Ishikawa (cell line): ENCODE measurements around the gene STK36.

Experiments used
- CEBPB ChIP-seq: IDR thresholded peaks from 2 replicates; pipeline ENCODE4 v1.6.1; 2012
- CREB1 ChIP-seq: IDR thresholded peaks from 2 replicates; pipeline ENCODE4 v1.6.1; 2012; ENCODE audit warnings: low read depth
- EGR1 ChIP-seq: IDR thresholded peaks from 2 replicates; pipeline ENCODE4 v1.6.1; 2012
- EP300 ChIP-seq: IDR thresholded peaks from 2 replicates; pipeline ENCODE4 v1.6.1; 2012; ENCODE audit warnings: borderline replicate concordance
- FOXM1 ChIP-seq: IDR thresholded peaks from 2 replicates; pipeline ENCODE4 v1.6.1; 2012; ENCODE audit warnings: low read depth, borderline replicate concordance
- NFIC ChIP-seq: IDR thresholded peaks from 2 replicates; pipeline ENCODE4 v1.6.1; 2012
- RAD21 ChIP-seq: IDR thresholded peaks from 2 replicates; pipeline ENCODE4 v1.6.1; 2012; ENCODE audit warnings: low read depth
- TAF1 ChIP-seq: IDR thresholded peaks from 2 replicates; pipeline ENCODE4 v1.6.1; 2012; ENCODE audit warnings: low read depth, mild to moderate bottlenecking
- TCF12 ChIP-seq: IDR thresholded peaks from 2 replicates; pipeline ENCODE4 v1.6.1; 2012; ENCODE audit warnings: low read depth
- TEAD4 ChIP-seq: IDR thresholded peaks from 2 replicates; pipeline ENCODE4 v1.6.1; 2012
- YY1 ChIP-seq: IDR thresholded peaks from 2 replicates; pipeline ENCODE4 v1.6.1; 2012; ENCODE audit warnings: low read depth
- ZBTB7A ChIP-seq: IDR thresholded peaks from 2 replicates; pipeline ENCODE4 v1.6.1; 2012; ENCODE audit warnings: low read depth
- TF ChIP-seq, protein P1 (sequence below): IDR thresholded peaks from 2 replicates; pipeline ENCODE4 v1.6.1; 2012; ENCODE audit warnings: low read depth, mild to moderate bottlenecking
- TF ChIP-seq, protein P2 (sequence below): IDR thresholded peaks from 2 replicates; pipeline ENCODE4 v1.6.1; 2012
- TF ChIP-seq, protein P3 (sequence below): IDR thresholded peaks from 2 replicates; pipeline ENCODE4 v1.6.1; 2012

Gene STK36

DNA sequence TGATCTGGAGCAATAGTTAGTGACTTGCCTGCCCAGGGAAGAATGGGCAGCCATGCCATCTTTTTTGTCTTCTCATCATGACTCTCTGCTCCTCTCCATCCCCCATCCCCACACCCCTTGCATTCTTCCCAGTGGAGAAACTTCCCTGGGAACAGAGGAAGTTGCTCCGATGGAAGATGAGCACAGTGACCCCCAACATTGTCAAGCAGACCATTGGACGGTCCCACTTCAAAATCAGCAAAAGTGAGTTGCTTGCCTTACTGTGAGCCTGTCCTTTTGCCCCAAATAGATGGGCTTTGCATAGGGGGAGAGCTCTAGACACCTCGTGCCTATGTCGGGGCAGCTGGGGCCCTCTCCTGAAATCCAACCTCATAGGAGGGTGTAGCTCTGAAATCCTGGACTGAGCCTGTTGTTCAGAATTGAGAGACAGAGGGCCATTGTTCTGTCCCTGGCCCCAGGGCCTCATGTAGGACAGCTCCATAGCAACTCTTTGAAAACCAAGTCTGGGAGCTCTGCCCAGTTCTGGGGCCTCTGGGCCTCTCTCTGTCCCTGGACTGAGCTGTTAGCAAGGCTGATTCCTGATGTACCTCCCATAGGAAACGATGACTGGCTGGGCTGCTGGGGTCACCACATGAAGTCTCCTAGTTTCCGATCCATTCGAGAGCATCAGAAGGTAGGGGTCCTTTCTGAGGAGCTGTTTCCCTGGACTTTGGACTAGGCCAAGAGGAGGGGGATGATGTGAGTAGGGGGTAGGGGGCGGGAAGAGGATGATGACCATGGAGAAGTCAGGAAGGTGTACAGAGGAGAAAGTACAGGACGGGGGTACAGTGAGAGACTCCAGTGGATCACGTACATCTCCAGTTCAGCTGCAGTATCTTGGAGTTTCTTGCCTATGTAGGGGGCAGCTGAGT, 73.9 kb downstream of the STK36 start:
- TF ChIP-seq RAD21 (no peak), YY1 (no peak), CREB1 (no peak), TEAD4 (no peak), TCF12 (no peak), EGR1 (no peak), NFIC (no peak), ZBTB7A (no peak), FOXM1 (no peak), TAF1 (no peak)
- TF ChIP-seq, protein P1, sequence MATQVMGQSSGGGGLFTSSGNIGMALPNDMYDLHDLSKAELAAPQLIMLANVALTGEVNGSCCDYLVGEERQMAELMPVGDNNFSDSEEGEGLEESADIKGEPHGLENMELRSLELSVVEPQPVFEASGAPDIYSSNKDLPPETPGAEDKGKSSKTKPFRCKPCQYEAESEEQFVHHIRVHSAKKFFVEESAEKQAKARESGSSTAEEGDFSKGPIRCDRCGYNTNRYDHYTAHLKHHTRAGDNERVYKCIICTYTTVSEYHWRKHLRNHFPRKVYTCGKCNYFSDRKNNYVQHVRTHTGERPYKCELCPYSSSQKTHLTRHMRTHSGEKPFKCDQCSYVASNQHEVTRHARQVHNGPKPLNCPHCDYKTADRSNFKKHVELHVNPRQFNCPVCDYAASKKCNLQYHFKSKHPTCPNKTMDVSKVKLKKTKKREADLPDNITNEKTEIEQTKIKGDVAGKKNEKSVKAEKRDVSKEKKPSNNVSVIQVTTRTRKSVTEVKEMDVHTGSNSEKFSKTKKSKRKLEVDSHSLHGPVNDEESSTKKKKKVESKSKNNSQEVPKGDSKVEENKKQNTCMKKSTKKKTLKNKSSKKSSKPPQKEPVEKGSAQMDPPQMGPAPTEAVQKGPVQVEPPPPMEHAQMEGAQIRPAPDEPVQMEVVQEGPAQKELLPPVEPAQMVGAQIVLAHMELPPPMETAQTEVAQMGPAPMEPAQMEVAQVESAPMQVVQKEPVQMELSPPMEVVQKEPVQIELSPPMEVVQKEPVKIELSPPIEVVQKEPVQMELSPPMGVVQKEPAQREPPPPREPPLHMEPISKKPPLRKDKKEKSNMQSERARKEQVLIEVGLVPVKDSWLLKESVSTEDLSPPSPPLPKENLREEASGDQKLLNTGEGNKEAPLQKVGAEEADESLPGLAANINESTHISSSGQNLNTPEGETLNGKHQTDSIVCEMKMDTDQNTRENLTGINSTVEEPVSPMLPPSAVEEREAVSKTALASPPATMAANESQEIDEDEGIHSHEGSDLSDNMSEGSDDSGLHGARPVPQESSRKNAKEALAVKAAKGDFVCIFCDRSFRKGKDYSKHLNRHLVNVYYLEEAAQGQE, result no peak

DNA sequence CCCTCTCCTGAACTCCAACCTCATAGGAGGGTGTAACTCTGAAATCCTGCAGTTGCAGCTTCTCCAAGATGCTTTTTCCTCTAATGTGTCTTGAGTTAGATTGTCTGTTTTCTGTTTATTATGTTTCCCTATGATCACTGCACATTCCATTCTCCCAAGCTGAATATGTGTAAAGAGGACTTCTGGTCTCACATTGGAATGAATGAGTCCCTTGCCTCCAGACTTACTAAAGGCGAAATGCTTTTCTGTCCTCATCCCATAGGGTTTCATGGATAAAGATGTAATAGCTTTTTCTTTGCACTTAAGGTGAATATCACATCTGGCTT, 74.5 kb downstream of the STK36 start:
- TF ChIP-seq RAD21, result no peak
- no peak for TF ChIP-seq TAF1
- no peak for TF ChIP-seq NFIC
- TF ChIP-seq, protein P1, result no peak
- no peak for TF ChIP-seq EGR1
- TF ChIP-seq, protein P2, sequence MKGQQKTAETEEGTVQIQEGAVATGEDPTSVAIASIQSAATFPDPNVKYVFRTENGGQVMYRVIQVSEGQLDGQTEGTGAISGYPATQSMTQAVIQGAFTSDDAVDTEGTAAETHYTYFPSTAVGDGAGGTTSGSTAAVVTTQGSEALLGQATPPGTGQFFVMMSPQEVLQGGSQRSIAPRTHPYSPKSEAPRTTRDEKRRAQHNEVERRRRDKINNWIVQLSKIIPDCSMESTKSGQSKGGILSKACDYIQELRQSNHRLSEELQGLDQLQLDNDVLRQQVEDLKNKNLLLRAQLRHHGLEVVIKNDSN, result no peak
- TF ChIP-seq ZBTB7A, result no peak
- TF ChIP-seq, protein P3, sequence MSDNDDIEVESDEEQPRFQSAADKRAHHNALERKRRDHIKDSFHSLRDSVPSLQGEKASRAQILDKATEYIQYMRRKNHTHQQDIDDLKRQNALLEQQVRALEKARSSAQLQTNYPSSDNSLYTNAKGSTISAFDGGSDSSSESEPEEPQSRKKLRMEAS, result no peak
- TF ChIP-seq YY1, result no peak
- TF ChIP-seq TCF12, result no peak
- TF ChIP-seq FOXM1, result no peak
- no peak for TF ChIP-seq CEBPB
- TF ChIP-seq TEAD4, result no peak
- TF ChIP-seq EP300, result no peak
- no peak for TF ChIP-seq CREB1

DNA sequence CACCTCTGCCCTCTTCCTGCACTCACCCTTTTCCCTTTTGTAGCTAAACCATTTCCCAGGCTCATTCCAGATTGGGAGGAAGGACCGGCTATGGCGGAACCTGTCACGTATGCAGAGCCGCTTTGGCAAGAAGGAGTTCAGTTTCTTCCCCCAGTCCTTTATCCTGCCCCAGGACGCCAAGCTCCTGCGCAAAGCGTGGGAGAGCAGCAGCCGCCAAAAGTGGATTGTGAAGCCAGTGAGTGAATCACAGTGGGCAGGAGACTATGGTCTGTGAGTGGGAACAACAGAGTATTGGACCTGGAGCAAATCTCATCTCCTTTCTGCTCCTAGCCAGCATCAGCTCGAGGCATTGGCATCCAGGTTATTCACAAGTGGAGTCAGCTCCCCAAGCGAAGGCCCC, 75.1 kb downstream of the STK36 start:
- TF ChIP-seq RAD21 (no peak), FOXM1 (no peak), CEBPB (no peak), YY1 (no peak), TCF12 (no peak), CREB1 (no peak), EP300 (no peak), TAF1 (no peak), TEAD4 (no peak), NFIC (no peak), EGR1 (no peak), ZBTB7A (no peak)
- TF ChIP-seq, protein P1, result no peak
- TF ChIP-seq, protein P2, result no peak
- TF ChIP-seq, protein P3, result no peak
